ENCODE measurements around the gene KRT84. TPM values are rescaled to one million over a fixed set of nuclear protein-coding genes. Genes with fewer than 3 reads are reported as not detected.

KRT84 gene
- total and polyA plus RNA-seq, 4 donors: not detected

DNA sequence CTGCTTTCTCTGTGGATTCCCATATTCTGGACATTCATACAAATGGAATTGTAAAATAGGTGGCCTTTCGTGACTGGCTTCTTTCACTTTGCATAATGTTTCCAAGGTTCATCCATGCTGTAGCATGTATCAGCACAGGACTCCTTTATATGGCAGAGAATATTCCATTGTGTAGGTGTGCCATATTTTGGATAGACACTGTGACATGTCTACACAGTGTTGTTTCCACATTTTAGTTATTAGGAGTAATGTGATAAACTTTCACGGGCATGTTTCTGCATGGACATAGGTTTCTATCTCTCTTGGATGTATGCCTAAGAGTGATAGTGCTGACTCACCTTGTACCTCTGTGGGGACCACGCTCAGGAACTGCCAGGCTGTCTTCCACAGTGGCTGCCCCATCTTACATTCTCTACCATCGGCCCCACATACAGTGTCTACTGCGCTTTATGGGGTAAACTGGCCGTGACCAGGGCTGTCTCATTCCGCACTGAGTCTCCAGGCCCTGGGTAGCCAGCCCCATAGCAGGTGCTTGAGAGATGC is 7.1 kb upstream of the KRT84 start:
- 91 to 92% methylated on average over 7 of the region's 7 CpGs for WGBS, 2 donors
- Histone ChIP-seq H3K36me3 (ENCODE audit: control insufficient read depth in 4 of 4, insufficient read depth in 4 of 4, low read length in 4 of 4) (no peaks in the 10 kb centered on the region), H3K27me3 (ENCODE audit: control insufficient read depth in 3 of 3, insufficient read depth in 3 of 3, low read length in 2 of 3) (peaks cover 0 to 4% (median 3%) of the 10 kb centered on the region in 3 donors), H3K9me3 (ENCODE audit: control insufficient read depth in 4 of 4, insufficient read depth in 3 of 4, low read length in 3 of 4) (no peaks in the 10 kb centered on the region), H3K9ac (ENCODE audit: insufficient read depth in 1 of 2, low read length in 2 of 2) (no peak overlapping the region), H3K27ac (ENCODE audit: low read depth in 1 of 2, low read length in 1 of 2) (no peak overlapping the region), H3K4me1 (ENCODE audit: control insufficient read depth in 5 of 5, insufficient read depth in 5 of 5, low read length in 5 of 5) (peaks cover 0 to 11% (median 0%) of the 10 kb centered on the region in 5 donors), H3K4me3 (no peak overlapping the region)
- DNase-seq: no peak
- no peak for ATAC-seq (ENCODE audit: insufficient read depth, low FRiP score)
- TF ChIP-seq CTCF (IDR thresholded peaks at IDR 0.05; ENCODE audit: control extremely low read depth, extremely low read depth): no peak

DNA sequence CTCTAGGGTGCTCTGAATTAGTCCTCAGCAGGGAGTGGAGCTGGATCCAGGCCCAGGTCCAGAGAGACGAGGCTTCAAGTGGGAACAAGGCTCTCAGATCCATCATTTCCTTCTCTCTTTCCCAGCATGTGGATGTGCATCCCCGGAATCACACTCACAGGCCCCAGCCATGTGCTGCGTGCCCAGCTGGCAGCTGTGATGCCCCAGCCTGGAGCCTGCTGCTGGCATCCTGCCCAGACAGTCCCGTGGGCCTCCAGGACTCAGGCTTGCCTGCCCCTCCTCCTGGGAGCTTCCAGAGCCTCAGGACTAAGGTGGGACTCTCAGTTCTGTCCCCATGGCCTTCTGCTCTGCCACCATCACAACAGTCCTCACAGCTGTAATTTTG is 6.2 kb upstream of the KRT84 start:
- TF ChIP-seq CTCF (IDR thresholded peaks at IDR 0.05; ENCODE audit: control extremely low read depth, extremely low read depth): no peak
- ATAC-seq (ENCODE audit: insufficient read depth, low FRiP score): no peak
- no peak overlapping the region for H3K27ac ChIP-seq (ENCODE audit: low read depth in 1 of 2, low read length in 1 of 2)
- H3K4me3 ChIP-seq: no peak overlapping the region
- WGBS, 2 donors: 26 to 65% methylated on average over 4 of the region's 4 CpGs
- peaks cover 0 to 11% (median 0%) of the 10 kb centered on the region in 5 donors for H3K4me1 ChIP-seq (ENCODE audit: control insufficient read depth in 5 of 5, insufficient read depth in 5 of 5, low read length in 5 of 5)
- H3K27me3 ChIP-seq (ENCODE audit: control insufficient read depth in 3 of 3, insufficient read depth in 3 of 3, low read length in 2 of 3): peaks cover 0 to 7% (median 0%) of the 10 kb centered on the region in 3 donors
- H3K9ac ChIP-seq (ENCODE audit: insufficient read depth in 1 of 2, low read length in 2 of 2): no peak overlapping the region
- peak; percentile 19 to 56 (median 42) for DNase-seq
- H3K36me3 ChIP-seq (ENCODE audit: control insufficient read depth in 4 of 4, insufficient read depth in 4 of 4, low read length in 4 of 4): no peaks in the 10 kb centered on the region
- H3K9me3 ChIP-seq (ENCODE audit: control insufficient read depth in 4 of 4, insufficient read depth in 3 of 4, low read length in 3 of 4): no peaks in the 10 kb centered on the region

DNA sequence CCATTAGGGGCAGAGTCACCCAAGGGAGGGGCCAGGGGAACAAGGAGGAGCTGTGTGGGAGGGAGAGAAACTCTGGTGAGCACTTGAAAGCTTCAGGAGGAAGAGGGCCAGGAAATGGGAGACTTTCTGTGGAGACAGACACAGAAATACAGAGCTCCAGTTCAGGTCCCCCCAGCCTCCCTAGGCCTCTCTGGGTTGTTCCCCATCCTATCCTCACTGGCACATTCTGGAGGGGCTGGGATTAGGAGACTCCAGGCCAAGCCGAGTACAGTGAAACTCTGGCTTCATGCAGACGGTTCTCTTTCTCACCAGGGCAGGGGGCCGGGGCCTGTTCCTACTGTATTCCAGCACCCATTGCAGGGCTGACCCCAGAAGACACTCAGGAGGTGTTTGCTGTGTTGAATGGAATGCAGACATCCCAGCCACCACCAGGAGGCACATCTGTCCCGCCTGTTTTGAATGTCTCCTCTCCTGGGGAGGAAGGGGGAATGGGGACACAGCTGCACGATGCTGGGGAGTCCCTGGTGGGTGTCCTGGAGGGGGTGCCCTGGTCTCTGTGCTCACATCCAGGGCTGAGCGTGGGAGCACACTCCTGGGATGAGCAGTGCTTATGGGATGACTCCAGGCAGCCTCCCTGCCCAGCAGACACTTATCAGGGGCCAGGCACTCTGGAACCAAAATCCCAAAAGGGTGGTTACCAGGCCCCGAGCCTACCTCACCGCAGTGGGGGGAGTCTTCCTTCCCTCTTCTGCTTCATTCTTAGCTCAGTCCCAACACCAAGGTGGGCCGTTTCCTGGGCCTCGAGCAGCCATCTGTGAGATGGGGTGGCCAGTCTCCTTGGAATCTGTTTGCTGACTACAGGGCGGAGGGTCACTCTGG is 5.5 kb upstream of the KRT84 start:
- H3K9ac ChIP-seq (ENCODE audit: insufficient read depth in 1 of 2, low read length in 2 of 2): no peak overlapping the region
- peaks cover 0 to 7% (median 0%) of the 10 kb centered on the region in 3 donors for H3K27me3 ChIP-seq (ENCODE audit: control insufficient read depth in 3 of 3, insufficient read depth in 3 of 3, low read length in 2 of 3)
- H3K4me3 ChIP-seq: no peak overlapping the region
- H3K9me3 ChIP-seq (ENCODE audit: control insufficient read depth in 4 of 4, insufficient read depth in 3 of 4, low read length in 3 of 4): no peaks in the 10 kb centered on the region
- DNase-seq (no peak), ATAC-seq (ENCODE audit: insufficient read depth, low FRiP score) (no peak)
- peaks cover 0 to 11% (median 0%) of the 10 kb centered on the region in 5 donors for H3K4me1 ChIP-seq (ENCODE audit: control insufficient read depth in 5 of 5, insufficient read depth in 5 of 5, low read length in 5 of 5)
- no peaks in the 10 kb centered on the region for H3K36me3 ChIP-seq (ENCODE audit: control insufficient read depth in 4 of 4, insufficient read depth in 4 of 4, low read length in 4 of 4)
- WGBS, 2 donors: 65 to 73% methylated on average over 10 to 11 of the region's 11 CpGs
- TF ChIP-seq CTCF (IDR thresholded peaks at IDR 0.05; ENCODE audit: control extremely low read depth, extremely low read depth): no peak
- H3K27ac ChIP-seq (ENCODE audit: low read depth in 1 of 2, low read length in 1 of 2): no peak overlapping the region
